Endothelial cell (in vitro differentiated cells): ENCODE results near the gene KSR1. TPM values are rescaled to one million over a fixed set of nuclear protein-coding genes. Genes with fewer than 3 reads are reported as not detected.
A peak's percentile ranks its signal among the peaks of the same experiment; 100 is the strongest.
"Not testable (repeated sequence)": the region's sequence is repeated elsewhere in the genome, so short reads cannot be mapped to it uniquely, and the experiment has no call there.

Source experiments
- DNase-seq: peaks from one replicate; pipeline ENCODE4 v3.0.0; 2021; ENCODE audit warnings: low spot score
- H3K27ac Mint-ChIP-seq: one replicate; pipeline ENCODE4 v1.8.0; 2021; ENCODE audit warnings: mixed read lengths, inconsistent platforms; ENCODE audit not compliant: unreplicated experiment
- H3K27me3 Mint-ChIP-seq: one replicate; pipeline ENCODE4 v1.8.0; 2021; ENCODE audit warnings: mild to moderate bottlenecking, moderate library complexity, mixed read lengths, inconsistent platforms; ENCODE audit not compliant: unreplicated experiment
- H3K36me3 Mint-ChIP-seq: one replicate; pipeline ENCODE4 v1.8.0; 2021; ENCODE audit warnings: mild to moderate bottlenecking, low read depth, mixed read lengths, inconsistent platforms; ENCODE audit not compliant: unreplicated experiment
- H3K4me1 Mint-ChIP-seq: one replicate; pipeline ENCODE4 v1.8.0; 2021; ENCODE audit warnings: mild to moderate bottlenecking, mixed read lengths, inconsistent platforms; ENCODE audit not compliant: unreplicated experiment
- H3K4me3 Mint-ChIP-seq: one replicate; pipeline ENCODE4 v1.8.0; 2021; ENCODE audit warnings: mild to moderate bottlenecking, mixed read lengths, inconsistent platforms; ENCODE audit not compliant: unreplicated experiment
- H3K9me3 Mint-ChIP-seq: one replicate; pipeline ENCODE4 v1.8.0; 2021; ENCODE audit warnings: mixed read lengths, inconsistent platforms; ENCODE audit not compliant: unreplicated experiment
- total RNA-seq: library from RNA; stranded (reverse); fragmentation: NEBNext Ultra II Directional; extraction: Animal tissue kit (Norgen Biotek cat#: 25700); gene quantifications from one replicate; pipeline ENCODE4 v1.2.1, GENCODE V29; 2021; ENCODE audit not compliant: unreplicated experiment
- TF ChIP-seq, protein P1 (sequence below): fragments of 200-600 bp; sonication (generic); IDR thresholded peaks from one replicate; pipeline ENCODE4 v1.5.0; 2021; ENCODE audit warnings: antibody characterized with exemption; ENCODE audit not compliant: unreplicated experiment

KSR1 gene
- total RNA-seq, 1 donor from 2014 or later: 65.2 TPM

DNA sequence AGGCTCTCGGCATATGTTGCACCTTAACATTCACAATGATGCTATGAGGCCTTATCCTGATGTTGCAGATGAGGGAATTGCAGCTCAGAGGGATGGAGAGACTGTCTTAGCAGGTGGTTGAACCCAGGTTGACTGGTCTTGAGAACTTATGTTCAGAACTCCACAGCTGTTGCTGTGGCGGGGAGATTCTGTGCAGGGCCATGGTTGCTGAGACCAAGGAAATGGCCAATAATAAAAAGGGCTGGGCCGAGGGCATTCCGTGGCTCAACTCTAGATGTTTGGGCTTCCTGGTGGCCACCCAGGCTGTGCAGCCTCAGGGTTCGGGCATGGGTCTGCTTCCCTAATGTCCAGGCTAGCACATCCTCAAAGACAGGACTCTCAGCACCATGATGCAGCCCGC lies 5.9 kb downstream of the KSR1 start:
- no peak for DNase-seq
- H3K27me3 Mint-ChIP-seq: peaks cover 4% of the 10 kb centered on the region
- H3K36me3 Mint-ChIP-seq: no peaks in the 10 kb centered on the region
- H3K4me1 Mint-ChIP-seq: peaks cover 70% of the 10 kb centered on the region
- no peak overlapping the region for H3K27ac Mint-ChIP-seq
- TF ChIP-seq, protein P1, sequence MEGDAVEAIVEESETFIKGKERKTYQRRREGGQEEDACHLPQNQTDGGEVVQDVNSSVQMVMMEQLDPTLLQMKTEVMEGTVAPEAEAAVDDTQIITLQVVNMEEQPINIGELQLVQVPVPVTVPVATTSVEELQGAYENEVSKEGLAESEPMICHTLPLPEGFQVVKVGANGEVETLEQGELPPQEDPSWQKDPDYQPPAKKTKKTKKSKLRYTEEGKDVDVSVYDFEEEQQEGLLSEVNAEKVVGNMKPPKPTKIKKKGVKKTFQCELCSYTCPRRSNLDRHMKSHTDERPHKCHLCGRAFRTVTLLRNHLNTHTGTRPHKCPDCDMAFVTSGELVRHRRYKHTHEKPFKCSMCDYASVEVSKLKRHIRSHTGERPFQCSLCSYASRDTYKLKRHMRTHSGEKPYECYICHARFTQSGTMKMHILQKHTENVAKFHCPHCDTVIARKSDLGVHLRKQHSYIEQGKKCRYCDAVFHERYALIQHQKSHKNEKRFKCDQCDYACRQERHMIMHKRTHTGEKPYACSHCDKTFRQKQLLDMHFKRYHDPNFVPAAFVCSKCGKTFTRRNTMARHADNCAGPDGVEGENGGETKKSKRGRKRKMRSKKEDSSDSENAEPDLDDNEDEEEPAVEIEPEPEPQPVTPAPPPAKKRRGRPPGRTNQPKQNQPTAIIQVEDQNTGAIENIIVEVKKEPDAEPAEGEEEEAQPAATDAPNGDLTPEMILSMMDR: no peak
- no peaks in the 10 kb centered on the region for H3K9me3 Mint-ChIP-seq
- no peak overlapping the region for H3K4me3 Mint-ChIP-seq

DNA sequence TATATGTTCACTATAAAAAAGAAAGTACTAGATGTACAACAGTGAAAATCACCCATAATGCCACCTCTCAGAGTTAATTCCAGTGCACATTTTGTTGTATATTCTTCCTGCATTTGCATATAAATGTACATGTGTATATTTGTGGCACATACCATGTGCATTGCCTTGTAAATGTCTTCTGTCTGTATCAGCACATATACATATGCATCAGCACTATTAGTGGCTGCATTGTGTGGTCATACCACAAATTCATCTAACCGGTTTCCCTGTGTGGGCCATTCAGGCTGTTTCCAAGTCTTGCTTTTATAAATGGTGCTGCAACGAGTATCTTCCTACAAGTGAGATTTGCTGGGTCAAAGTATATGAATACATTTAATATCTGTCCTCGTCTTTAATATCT lies 6.5 kb downstream of the KSR1 start:
- H3K4me3 Mint-ChIP-seq: no peak overlapping the region
- no peak for DNase-seq
- H3K27me3 Mint-ChIP-seq: peaks cover 9% of the 10 kb centered on the region
- H3K27ac Mint-ChIP-seq: no peak overlapping the region
- TF ChIP-seq, protein P1: no peak
- peaks cover 74% of the 10 kb centered on the region for H3K4me1 Mint-ChIP-seq
- no peaks in the 10 kb centered on the region for H3K9me3 Mint-ChIP-seq
- peaks cover 4% of the 10 kb centered on the region for H3K36me3 Mint-ChIP-seq

DNA sequence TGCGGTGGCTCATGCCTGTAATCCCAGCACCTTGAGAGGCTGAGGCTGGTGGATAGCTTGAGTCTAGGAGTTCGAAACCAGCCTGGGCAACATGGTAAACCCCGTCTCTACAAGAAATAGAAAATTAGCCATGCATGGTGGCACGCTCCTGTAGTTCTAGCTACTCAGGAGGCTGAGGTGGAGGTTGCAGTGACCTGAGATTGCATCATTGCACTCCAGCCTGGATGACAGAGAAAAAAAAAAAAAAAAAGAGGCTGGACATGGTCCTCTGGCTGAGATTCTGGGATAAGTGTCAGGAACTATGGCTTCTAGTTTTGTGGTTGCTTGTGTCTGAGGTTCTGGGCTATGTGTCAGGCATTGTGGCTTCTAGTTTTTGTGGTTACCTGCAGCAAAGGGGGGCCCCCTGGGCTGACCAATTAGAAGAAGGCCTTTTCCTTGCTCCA lies 7.0 kb downstream of the KSR1 start:
- Mint-ChIP-seq H3K4me3 (no peak overlapping the region), H3K36me3 (peaks cover 4% of the 10 kb centered on the region), H3K27ac (no peak overlapping the region), H3K4me1 (peaks cover 74% of the 10 kb centered on the region), H3K9me3 (no peaks in the 10 kb centered on the region), H3K27me3 (peaks cover 7% of the 10 kb centered on the region)
- TF ChIP-seq, protein P1: no peak
- DNase-seq: no peak

DNA sequence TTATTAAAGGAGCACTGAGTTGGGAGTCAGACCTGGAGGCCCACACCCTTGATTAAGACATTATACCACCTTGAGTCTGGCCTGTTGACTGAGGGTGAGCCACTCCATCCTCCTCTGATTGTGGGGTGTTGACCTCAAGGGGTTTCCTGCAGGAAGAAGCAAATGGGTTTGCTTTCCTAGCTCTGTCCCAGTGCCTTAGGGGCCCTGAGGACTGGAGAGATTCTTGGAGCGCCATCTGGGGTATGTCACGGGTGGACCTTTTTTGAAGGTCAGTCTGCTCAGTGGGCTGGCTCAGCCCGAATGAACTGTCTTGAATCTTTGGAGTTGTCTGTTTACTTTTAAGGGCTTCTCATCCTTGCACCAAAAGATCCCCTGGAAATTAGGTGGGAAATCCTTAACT lies 7.8 kb downstream of the KSR1 start:
- not testable (repeated sequence) for H3K27me3 Mint-ChIP-seq, DNase-seq, H3K9me3 Mint-ChIP-seq, H3K4me3 Mint-ChIP-seq, H3K27ac Mint-ChIP-seq, H3K36me3 Mint-ChIP-seq
- H3K4me1 Mint-ChIP-seq: peaks cover 74% of the 10 kb centered on the region

DNA sequence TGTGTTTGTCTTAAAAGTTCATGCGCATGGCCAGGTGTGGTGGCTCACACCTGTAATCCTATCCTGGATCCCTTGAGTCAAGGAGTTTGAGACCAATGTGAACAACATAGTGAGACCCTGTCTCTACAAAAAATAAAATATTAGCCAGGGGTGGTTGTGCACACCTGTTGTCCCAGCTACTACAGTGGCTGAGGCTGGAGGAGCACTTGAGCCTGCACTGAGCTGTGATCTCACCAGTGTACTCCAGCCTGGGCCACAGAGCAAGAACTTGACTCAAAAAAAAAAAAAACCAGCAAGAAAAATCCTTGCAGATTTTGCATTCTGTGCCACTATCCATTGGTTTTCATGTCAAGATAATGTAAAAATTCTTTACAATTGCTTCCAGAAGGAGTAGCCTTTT lies 8.2 kb downstream of the KSR1 start:
- Mint-ChIP-seq H3K9me3 (no peaks in the 10 kb centered on the region), H3K4me1 (peaks cover 74% of the 10 kb centered on the region), H3K36me3 (peaks cover 4% of the 10 kb centered on the region), H3K27ac (no peak overlapping the region), H3K4me3 (no peak overlapping the region), H3K27me3 (peaks cover 7% of the 10 kb centered on the region)
- TF ChIP-seq, protein P1: no peak
- DNase-seq: no peak

DNA sequence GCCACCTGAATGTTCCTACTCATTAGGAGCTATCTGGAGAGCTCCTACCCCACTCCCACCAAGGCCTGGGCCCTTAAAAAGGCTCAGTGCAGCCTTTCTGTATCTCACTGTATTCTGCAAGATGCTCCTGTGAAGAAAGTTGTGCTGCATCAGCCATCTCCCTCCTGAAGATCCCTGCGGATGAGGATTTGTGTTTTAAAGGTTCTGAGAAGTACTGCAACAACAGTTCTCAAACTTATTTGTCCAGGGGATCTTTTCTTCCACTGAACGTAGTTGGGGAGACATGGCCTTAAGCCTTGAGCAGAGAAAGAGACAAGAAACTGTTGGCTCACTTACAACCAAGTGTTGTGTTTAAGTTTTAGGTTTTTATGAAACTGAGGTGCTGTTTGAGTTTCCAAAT lies 9.6 kb downstream of the KSR1 start:
- not testable (repeated sequence) for H3K9me3 Mint-ChIP-seq, H3K27me3 Mint-ChIP-seq, H3K4me3 Mint-ChIP-seq, DNase-seq, H3K36me3 Mint-ChIP-seq
- Mint-ChIP-seq H3K4me1 (peaks cover 76% of the 10 kb centered on the region), H3K27ac (peak overlapping the region; percentile 97)
